ENCODE measurements around the gene URI1.

The URI1 gene

GRCh38 chr19:30017172-30017571 is 75.1 kb downstream of the URI1 start:
- Histone ChIP-seq H3K4me3 (ENCODE audit: low read depth, low read length) (no peak overlapping the region), H3K9me3 (ENCODE audit: severe bottlenecking) (no peaks in the 10 kb centered on the region), H3K27ac (no peak overlapping the region), H3K27me3 (ENCODE audit: insufficient read depth, low read depth, severe bottlenecking) (no peaks in the 10 kb centered on the region), H3K36me3 (peaks cover 6% of the 10 kb centered on the region; the same call in 1 of the 2 replicates)
- no peak for DNase-seq
- no peak for TF ChIP-seq CTCF (IDR thresholded peaks at IDR 0.05; ENCODE audit: low read depth, low read length)

- DNase-seq = no peak
- H3K27me3 ChIP-seq (ENCODE audit: insufficient read depth, low read depth, severe bottlenecking) = no peaks in the 10 kb centered on the region
- TF ChIP-seq CTCF (IDR thresholded peaks at IDR 0.05; ENCODE audit: low read depth, low read length) = no peak
- H3K27ac ChIP-seq = no peak overlapping the region
- H3K36me3 ChIP-seq = no peaks in the 10 kb centered on the region; the same call in 1 of the 2 replicates
- H3K9me3 ChIP-seq (ENCODE audit: severe bottlenecking) = no peaks in the 10 kb centered on the region
- no peak overlapping the region for H3K4me3 ChIP-seq (ENCODE audit: low read depth, low read length)
These were observed 78.2 kb downstream of the URI1 start for GRCh38 chr19:30020189-30020588.

GRCh38 chr19:30022659-30023058 is 80.6 kb downstream of the URI1 start:
- H3K4me3 ChIP-seq (ENCODE audit: low read depth, low read length) = no peak overlapping the region
- DNase-seq = no peak
- H3K27me3 ChIP-seq (ENCODE audit: insufficient read depth, low read depth, severe bottlenecking) = no peaks in the 10 kb centered on the region
- H3K27ac ChIP-seq = no peak overlapping the region
- no peaks in the 10 kb centered on the region for H3K36me3 ChIP-seq
- TF ChIP-seq CTCF (IDR thresholded peaks at IDR 0.05; ENCODE audit: low read depth, low read length) = no peak
- no peaks in the 10 kb centered on the region for H3K9me3 ChIP-seq (ENCODE audit: severe bottlenecking)

GRCh38 chr19:30023330-30023729 is 81.3 kb downstream of the URI1 start:
- DNase-seq = no peak
- no peaks in the 10 kb centered on the region for H3K27me3 ChIP-seq (ENCODE audit: insufficient read depth, low read depth, severe bottlenecking)
- no peak overlapping the region for H3K4me3 ChIP-seq (ENCODE audit: low read depth, low read length)
- TF ChIP-seq CTCF (IDR thresholded peaks at IDR 0.05; ENCODE audit: low read depth, low read length) = no peak
- no peaks in the 10 kb centered on the region for H3K36me3 ChIP-seq
- H3K9me3 ChIP-seq (ENCODE audit: severe bottlenecking) = no peaks in the 10 kb centered on the region
- no peak overlapping the region for H3K27ac ChIP-seq

GRCh38 chr19:30024091-30024490 is 82.1 kb downstream of the URI1 start:
- H3K27me3 ChIP-seq (ENCODE audit: insufficient read depth, low read depth, severe bottlenecking) = no peaks in the 10 kb centered on the region
- H3K9me3 ChIP-seq (ENCODE audit: severe bottlenecking) = no peaks in the 10 kb centered on the region
- H3K36me3 ChIP-seq = no peaks in the 10 kb centered on the region
- H3K4me3 ChIP-seq (ENCODE audit: low read depth, low read length) = no peak overlapping the region
- DNase-seq = no peak
- no peak for TF ChIP-seq CTCF (IDR thresholded peaks at IDR 0.05; ENCODE audit: low read depth, low read length)
- no peak overlapping the region for H3K27ac ChIP-seq

GRCh38 chr19:30026933-30027332 is 84.9 kb downstream of the URI1 start:
- Histone ChIP-seq H3K9me3 (ENCODE audit: severe bottlenecking) (no peaks in the 10 kb centered on the region), H3K4me3 (ENCODE audit: low read depth, low read length) (no peak overlapping the region), H3K27ac (no peak overlapping the region), H3K27me3 (ENCODE audit: insufficient read depth, low read depth, severe bottlenecking) (no peaks in the 10 kb centered on the region), H3K36me3 (peaks cover 7% of the 10 kb centered on the region; the same call in 1 of the 2 replicates)
- TF ChIP-seq CTCF (IDR thresholded peaks at IDR 0.05; ENCODE audit: low read depth, low read length) = no peak
- no peak for DNase-seq

Data from WERI-Rb-1 (cell line).